HepG2 (cell line): ENCODE results near the gene RHEBL1. TPM values are rescaled to one million over a fixed set of nuclear protein-coding genes. Genes with fewer than 3 reads are reported as not detected.
A peak's percentile ranks its signal among the peaks of the same experiment; 100 is the strongest.

Source experiments
- ARHGAP35 ChIP-seq: sonication (generic); formaldehyde crosslinking; IDR thresholded peaks from 2 replicates; pipeline ENCODE4 v1.9.0; 2022; ENCODE audit warnings: mild to moderate bottlenecking, inconsistent platforms, moderate library complexity, missing genetic modification reagents, borderline replicate concordance
- GMEB2 ChIP-seq: IDR thresholded peaks from 2 replicates; pipeline ENCODE4 v1.6.1; 2016; ENCODE audit warnings: missing biosample characterization, missing genetic modification reagents, low read depth
- NFATC3 ChIP-seq: sonication (generic); formaldehyde crosslinking; IDR thresholded peaks from 2 replicates; pipeline ENCODE4 v1.5.1; 2020; ENCODE audit warnings: mild to moderate bottlenecking, missing genetic modification reagents
- NFE2 ChIP-seq: sonication (generic); formaldehyde crosslinking; IDR thresholded peaks from 2 replicates; pipeline ENCODE4 v1.4.0; 2020; ENCODE audit warnings: missing genetic modification reagents
- NFKB2 ChIP-seq: sonication (generic); formaldehyde crosslinking; IDR thresholded peaks from 2 replicates; pipeline ENCODE4 v1.4.0; 2020; ENCODE audit warnings: missing genetic modification reagents, borderline replicate concordance
- NR3C1 ChIP-seq: sonication (generic); formaldehyde crosslinking; IDR thresholded peaks from 2 replicates; pipeline ENCODE4 v1.4.0; 2020; ENCODE audit warnings: missing genetic modification reagents
- XBP1 ChIP-seq: sonication (generic); formaldehyde crosslinking; IDR thresholded peaks from 2 replicates; pipeline ENCODE4 v1.5.0; 2020; ENCODE audit warnings: missing genetic modification reagents
- ZNF260 ChIP-seq: sonication (generic); formaldehyde crosslinking; IDR thresholded peaks from 2 replicates; pipeline ENCODE4 v1.4.0; 2020; ENCODE audit warnings: missing genetic modification reagents, low read depth, mild to moderate bottlenecking, borderline replicate concordance
- ZNF609 ChIP-seq: sonication (generic); formaldehyde crosslinking; IDR thresholded peaks from 2 replicates; pipeline ENCODE4 v1.4.0; 2020; ENCODE audit warnings: mild to moderate bottlenecking, missing genetic modification reagents, borderline replicate concordance
- polyA plus RNA-seq, 8 experiments: library from polyadenylated mRNA; depleted of rRNA in 3 of 8; stranded (reverse) in 7 of 8; unstranded in 1 of 8; fragments of >200 nt; fragmentation: Illumina TruSeq in 4 of 8; extraction: Trizol in 4 of 8; gene quantifications; 2 replicates each; pipeline versions ENCODE4 v1.2.1 to v1.2.3, GENCODE V29; 2011 to 2016; ENCODE audit warnings: low read depth in 4 of 8, missing spikeins in 1 of 8, mixed read lengths in 1 of 8; ENCODE audit not compliant: insufficient read depth in 1 of 8
- total RNA-seq, 5 experiments: library from RNA; depleted of rRNA; stranded (reverse); fragments of >200 nt; fragmentation: Illumina TruSeq; extraction: Trizol; gene quantifications; 2 replicates each; pipeline ENCODE4 v1.2.3, GENCODE V29; 2016; ENCODE audit warnings: low read depth in 1 of 5
- TF ChIP-seq, protein P1 (sequence below): sonication (generic); formaldehyde crosslinking; IDR thresholded peaks from 2 replicates; pipeline ENCODE4 v1.4.0; 2020; ENCODE audit warnings: mild to moderate bottlenecking, missing genetic modification reagents
- TF ChIP-seq, protein P2 (sequence below): sonication (generic); formaldehyde crosslinking; IDR thresholded peaks from 2 replicates; pipeline ENCODE4 v1.5.0; 2020; ENCODE audit warnings: missing genetic modification reagents
- TF ChIP-seq, protein P3 (sequence below): sonication (generic); formaldehyde crosslinking; IDR thresholded peaks from 2 replicates; pipeline ENCODE4 v1.8.1; 2023; ENCODE audit warnings: missing genetic modification reagents, mild to moderate bottlenecking, borderline replicate concordance
- TF ChIP-seq, protein P4 (sequence below): sonication (generic); formaldehyde crosslinking; IDR thresholded peaks from 2 replicates; pipeline ENCODE4 v1.4.0; 2020; ENCODE audit warnings: missing genetic modification reagents

RHEBL1 gene
- total and polyA plus RNA-seq, 2 of the 13 experiments (the other 11 are each of a cell fraction or from before 2014, with no cell fraction given): 1.4 to 2.5 TPM

- TF ChIP-seq XBP1 (CRISPR knock-in tag) (0 out of 2 replicates have a peak, but pooled peaks have one; percentile 26), ZNF609 (no peak), GMEB2 (CRISPR knock-in tag) (no peak), NFE2 (no peak), NR3C1 (CRISPR knock-in tag) (no peak), ARHGAP35 (CRISPR knock-in tag) (no peak), ZNF260 (no peak), NFKB2 (CRISPR knock-in tag) (peak; percentile 63; the same call in 1 of the 2 replicates), NFATC3 (CRISPR knock-in tag) (no peak)
- TF ChIP-seq, protein P1, sequence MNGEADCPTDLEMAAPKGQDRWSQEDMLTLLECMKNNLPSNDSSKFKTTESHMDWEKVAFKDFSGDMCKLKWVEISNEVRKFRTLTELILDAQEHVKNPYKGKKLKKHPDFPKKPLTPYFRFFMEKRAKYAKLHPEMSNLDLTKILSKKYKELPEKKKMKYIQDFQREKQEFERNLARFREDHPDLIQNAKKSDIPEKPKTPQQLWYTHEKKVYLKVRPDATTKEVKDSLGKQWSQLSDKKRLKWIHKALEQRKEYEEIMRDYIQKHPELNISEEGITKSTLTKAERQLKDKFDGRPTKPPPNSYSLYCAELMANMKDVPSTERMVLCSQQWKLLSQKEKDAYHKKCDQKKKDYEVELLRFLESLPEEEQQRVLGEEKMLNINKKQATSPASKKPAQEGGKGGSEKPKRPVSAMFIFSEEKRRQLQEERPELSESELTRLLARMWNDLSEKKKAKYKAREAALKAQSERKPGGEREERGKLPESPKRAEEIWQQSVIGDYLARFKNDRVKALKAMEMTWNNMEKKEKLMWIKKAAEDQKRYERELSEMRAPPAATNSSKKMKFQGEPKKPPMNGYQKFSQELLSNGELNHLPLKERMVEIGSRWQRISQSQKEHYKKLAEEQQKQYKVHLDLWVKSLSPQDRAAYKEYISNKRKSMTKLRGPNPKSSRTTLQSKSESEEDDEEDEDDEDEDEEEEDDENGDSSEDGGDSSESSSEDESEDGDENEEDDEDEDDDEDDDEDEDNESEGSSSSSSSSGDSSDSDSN: peak; percentile 74
- TF ChIP-seq, protein P2, sequence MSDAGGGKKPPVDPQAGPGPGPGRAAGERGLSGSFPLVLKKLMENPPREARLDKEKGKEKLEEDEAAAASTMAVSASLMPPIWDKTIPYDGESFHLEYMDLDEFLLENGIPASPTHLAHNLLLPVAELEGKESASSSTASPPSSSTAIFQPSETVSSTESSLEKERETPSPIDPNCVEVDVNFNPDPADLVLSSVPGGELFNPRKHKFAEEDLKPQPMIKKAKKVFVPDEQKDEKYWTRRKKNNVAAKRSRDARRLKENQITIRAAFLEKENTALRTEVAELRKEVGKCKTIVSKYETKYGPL: no peak
- TF ChIP-seq, protein P3, sequence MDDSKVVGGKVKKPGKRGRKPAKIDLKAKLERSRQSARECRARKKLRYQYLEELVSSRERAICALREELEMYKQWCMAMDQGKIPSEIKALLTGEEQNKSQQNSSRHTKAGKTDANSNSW (CRISPR knock-in tag): no peak
- TF ChIP-seq, protein P4, sequence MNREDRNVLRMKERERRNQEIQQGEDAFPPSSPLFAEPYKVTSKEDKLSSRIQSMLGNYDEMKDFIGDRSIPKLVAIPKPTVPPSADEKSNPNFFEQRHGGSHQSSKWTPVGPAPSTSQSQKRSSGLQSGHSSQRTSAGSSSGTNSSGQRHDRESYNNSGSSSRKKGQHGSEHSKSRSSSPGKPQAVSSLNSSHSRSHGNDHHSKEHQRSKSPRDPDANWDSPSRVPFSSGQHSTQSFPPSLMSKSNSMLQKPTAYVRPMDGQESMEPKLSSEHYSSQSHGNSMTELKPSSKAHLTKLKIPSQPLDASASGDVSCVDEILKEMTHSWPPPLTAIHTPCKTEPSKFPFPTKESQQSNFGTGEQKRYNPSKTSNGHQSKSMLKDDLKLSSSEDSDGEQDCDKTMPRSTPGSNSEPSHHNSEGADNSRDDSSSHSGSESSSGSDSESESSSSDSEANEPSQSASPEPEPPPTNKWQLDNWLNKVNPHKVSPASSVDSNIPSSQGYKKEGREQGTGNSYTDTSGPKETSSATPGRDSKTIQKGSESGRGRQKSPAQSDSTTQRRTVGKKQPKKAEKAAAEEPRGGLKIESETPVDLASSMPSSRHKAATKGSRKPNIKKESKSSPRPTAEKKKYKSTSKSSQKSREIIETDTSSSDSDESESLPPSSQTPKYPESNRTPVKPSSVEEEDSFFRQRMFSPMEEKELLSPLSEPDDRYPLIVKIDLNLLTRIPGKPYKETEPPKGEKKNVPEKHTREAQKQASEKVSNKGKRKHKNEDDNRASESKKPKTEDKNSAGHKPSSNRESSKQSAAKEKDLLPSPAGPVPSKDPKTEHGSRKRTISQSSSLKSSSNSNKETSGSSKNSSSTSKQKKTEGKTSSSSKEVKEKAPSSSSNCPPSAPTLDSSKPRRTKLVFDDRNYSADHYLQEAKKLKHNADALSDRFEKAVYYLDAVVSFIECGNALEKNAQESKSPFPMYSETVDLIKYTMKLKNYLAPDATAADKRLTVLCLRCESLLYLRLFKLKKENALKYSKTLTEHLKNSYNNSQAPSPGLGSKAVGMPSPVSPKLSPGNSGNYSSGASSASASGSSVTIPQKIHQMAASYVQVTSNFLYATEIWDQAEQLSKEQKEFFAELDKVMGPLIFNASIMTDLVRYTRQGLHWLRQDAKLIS (CRISPR knock-in tag): no peak
Measured at GRCh38 chr12:49110464-49111155, 40.8 kb upstream of the RHEBL1 start, which contains the start of gene LMBR1L (continued).
